GM18520 (cell line): ENCODE measurements around the gene MYBPH.

Source experiments
- ATAC-seq: cut with Tn5 transposase; IDR thresholded peaks from one replicate; pipeline ENCODE4 v1.9.1; 2021; ENCODE audit not compliant: unreplicated experiment

MYBPH gene, protein sequence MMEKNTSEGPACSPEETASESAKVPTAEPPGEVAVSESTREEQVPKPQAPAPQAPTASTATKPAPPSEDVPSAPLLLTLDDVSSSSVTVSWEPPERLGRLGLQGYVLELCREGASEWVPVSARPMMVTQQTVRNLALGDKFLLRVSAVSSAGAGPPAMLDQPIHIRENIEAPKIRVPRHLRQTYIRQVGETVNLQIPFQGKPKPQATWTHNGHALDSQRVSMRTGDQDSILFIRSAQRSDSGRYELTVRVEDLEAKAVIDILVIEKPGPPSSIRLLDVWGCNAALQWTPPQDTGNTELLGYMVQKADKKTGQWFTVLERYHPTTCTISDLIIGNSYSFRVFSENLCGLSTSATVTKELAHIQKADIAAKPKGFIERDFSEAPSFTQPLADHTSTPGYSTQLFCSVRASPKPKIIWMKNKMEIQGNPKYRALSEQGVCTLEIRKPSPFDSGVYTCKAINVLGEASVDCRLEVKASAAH

GRCh38 chr1:203175237-203175826 is at the start of gene MYBPH:
Gene MYBPH, minus strand, starts transcription at chr1:203175826. Its CDS starts 71 bp downstream, at chr1:203175755.
- no peak for ATAC-seq

DNA sequence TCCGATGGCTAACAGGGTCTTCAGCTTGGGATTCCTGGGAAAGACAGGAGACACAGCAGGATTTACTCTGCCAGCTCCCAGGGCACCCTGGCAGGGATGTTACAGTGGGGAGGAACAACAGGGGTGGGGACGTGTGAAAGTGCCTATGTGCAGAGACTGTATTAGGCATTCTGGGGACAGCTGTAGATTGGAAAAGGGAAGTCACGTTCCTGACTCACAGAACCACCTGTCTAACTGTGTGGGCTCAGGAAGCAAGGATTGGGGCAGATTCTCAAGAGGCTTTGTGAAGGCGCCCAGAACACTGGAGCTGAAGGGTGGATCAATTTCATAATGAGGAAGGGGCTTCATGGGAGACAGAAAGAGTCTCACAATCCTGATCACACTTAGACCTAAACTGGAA is 49.4 kb upstream of the MYBPH start:
- ATAC-seq, result no peak

- no peak for ATAC-seq
Measured at GRCh38 chr1:203223012-203223775, 47.6 kb upstream of the MYBPH start.

- ATAC-seq, result no peak
Measured at GRCh38 chr1:203219934-203220333, 44.3 kb upstream of the MYBPH start.

GRCh38 chr1:203219171-203219570 is 43.5 kb upstream of the MYBPH start:
- no peak for ATAC-seq

DNA sequence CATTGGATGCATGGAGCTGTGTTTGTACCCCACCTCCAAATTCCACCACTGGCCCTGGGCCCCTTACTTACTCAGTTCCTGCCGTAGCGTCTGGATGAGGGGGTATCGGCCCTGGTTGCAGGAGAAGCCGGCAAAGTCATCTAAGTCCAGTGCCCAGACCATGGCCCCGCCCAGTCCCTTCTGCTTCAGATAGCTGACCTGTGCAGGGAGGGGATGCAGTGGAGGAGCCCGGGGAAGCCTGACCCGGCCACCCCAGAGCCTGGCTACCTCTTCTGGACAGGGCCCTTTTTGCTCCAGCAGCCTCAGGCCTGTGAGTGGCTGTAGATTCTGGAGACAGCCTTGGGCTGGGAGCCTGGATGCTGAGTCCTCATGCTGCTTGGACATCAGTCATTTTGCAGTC is 42.0 kb upstream of the MYBPH start:
- ATAC-seq, result no peak

- ATAC-seq, result no peak
Measured at GRCh38 chr1:203217139-203217655, 41.6 kb upstream of the MYBPH start.

GRCh38 chr1:203216274-203217138 is 40.9 kb upstream of the MYBPH start:
- no peak for ATAC-seq

- ATAC-seq, result no peak
Measured at GRCh38 chr1:203215573-203215972, 39.9 kb upstream of the MYBPH start.

GRCh38 chr1:203214871-203215270 is 39.2 kb upstream of the MYBPH start:
- no peak for ATAC-seq

DNA sequence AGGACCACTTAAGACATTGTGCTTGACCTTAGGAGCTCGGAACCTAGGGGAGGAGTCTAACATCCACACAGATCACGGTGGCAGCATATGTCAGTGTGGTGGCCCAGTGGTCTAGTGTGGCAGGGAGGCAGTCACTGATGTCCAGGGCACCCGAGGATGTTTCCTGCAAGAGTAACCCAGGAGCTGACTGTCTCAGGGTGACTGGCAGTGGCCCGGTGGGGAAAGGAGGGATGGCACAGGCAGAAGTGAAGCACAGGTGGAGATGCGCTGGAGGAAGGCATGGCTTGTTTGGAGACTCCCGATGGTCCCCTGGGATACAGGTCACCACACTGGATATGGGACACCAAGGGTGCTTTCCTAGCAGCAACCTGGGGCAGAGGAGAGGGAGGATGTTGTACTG is 37.5 kb upstream of the MYBPH start:
- ATAC-seq, result no peak

DNA sequence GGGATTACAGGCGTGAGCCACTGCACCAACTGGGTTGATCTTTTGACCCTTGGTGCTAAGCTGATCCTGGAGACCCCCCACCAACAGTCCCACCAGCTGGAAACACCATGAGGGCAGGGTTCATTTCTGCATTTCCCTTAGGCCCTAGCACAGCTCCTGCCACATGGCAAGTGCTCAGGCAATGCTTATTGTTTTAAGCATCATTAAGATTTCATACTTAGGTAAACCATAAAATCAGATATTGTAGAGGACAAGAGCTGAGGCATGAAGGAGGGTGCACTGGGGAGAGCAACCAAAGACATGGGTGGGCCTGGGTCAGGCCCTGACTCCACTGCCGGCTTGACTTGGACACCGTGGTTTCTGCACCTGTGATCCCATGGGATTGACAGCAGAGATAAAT is 36.2 kb upstream of the MYBPH start:
- ATAC-seq, result no peak

- ATAC-seq, result no peak
Measured at GRCh38 chr1:203210988-203211387, 35.4 kb upstream of the MYBPH start.

DNA sequence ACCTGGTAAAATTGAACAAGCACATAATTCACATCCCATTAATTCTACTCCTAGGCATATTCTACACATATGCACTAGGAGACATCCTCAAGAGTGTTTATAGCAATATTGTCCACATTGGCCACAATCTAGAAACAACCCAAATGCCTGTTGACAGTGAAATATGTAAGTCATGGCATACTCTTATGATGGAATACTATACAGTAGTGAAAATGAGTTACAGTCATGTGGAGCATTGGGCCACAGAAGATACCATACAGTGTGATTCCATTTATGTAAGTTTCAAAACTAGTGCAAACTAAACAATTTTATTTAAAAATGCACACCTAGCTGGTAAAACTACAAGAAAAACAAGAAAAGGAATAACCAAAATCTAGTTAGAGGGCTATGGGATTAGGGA is 34.7 kb upstream of the MYBPH start:
- ATAC-seq, result no peak

DNA sequence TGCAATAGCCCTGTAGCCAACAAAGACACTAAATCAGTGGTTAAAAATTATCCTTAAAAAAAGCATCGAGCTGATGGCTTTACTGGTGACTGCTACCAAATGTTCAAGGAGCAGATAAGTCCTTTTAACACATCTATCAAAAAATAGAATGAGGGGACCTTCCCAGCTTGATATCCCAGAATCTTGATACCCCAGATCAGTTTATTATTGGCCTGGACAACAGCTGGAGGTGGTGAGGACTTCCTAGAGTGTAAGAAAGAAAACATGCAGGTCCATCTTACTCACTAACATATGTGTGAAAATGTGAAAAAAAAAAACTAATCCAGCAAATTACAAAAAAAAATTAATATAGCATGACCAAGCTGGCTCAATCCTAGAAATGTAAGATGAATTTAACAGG is 32.6 kb upstream of the MYBPH start:
- no peak for ATAC-seq

GRCh38 chr1:203207751-203208150 is 32.1 kb upstream of the MYBPH start:
- ATAC-seq, result no peak

GRCh38 chr1:203206129-203206687 is 30.6 kb upstream of the MYBPH start:
- ATAC-seq, result no peak

GRCh38 chr1:203204756-203205155 is 29.1 kb upstream of the MYBPH start:
- ATAC-seq, result no peak

DNA sequence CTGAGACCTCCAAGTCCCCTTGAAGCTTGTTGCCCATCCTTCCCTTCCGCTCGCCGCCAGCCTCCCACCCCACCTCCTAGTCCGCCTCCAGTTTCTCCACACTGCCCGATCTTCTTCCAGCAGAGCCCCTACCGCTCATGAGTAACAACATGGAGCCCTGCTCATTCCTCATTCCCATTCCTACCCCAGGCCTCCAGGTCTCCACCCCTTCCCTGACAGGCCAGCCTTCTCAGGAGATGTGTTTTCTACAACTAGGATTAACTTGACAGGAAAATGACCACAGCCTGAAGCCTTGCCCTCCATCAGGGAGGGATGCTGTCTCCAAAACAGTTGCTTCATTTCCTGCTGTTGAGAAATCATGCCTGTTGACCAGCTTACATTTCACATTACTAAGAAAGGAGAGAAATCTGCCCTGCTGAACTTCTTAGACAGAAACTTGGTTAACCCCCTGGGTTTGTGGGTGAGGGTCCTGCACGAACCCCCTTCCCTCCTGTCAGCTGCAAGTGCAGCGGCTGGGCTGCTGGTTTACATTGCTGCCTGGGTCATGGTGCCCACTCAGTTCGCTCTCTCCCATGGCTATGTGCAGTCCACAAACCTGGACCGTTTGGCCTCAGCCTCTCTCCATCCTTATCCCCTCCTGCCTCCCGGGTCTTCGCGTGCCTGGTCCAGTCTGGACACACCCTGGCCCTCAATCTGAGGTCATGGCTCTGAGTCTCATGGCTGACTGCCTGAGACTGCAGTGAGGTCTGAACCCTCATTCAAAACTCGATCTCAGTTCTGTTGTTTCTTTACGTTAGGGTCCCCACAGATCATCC is 27.0 kb upstream of the MYBPH start:
- no peak for ATAC-seq
